Choroid plexus epithelial cell (primary cell): ENCODE results near the gene MAP3K20.
"Not testable (repeated sequence)": the region's sequence is repeated elsewhere in the genome, so short reads cannot be mapped to it uniquely, and the experiment has no call there.

Experiments
- DNase-seq: peaks from one replicate; pipeline ENCODE4 v3.0.0-alpha.2; 2010; ENCODE audit warnings: low read depth
- H3K4me3 ChIP-seq: 2 replicates; pipeline ENCODE4 v1.5.1; 2011; ENCODE audit warnings: low read depth, mild to moderate bottlenecking, control low read depth, low read length, moderate library complexity
- TF ChIP-seq, protein P1 (sequence below): conservative IDR thresholded peaks from 2 replicates; pipeline ENCODE4 v1.5.1; 2011; ENCODE audit warnings: low read depth, mild to moderate bottlenecking, control low read depth, inconsistent platforms, low read length, moderate library complexity

The MAP3K20 gene

GRCh38 chr2:173171321-173171720 is 95.7 kb downstream of the MAP3K20 start:
- TF ChIP-seq, protein P1, sequence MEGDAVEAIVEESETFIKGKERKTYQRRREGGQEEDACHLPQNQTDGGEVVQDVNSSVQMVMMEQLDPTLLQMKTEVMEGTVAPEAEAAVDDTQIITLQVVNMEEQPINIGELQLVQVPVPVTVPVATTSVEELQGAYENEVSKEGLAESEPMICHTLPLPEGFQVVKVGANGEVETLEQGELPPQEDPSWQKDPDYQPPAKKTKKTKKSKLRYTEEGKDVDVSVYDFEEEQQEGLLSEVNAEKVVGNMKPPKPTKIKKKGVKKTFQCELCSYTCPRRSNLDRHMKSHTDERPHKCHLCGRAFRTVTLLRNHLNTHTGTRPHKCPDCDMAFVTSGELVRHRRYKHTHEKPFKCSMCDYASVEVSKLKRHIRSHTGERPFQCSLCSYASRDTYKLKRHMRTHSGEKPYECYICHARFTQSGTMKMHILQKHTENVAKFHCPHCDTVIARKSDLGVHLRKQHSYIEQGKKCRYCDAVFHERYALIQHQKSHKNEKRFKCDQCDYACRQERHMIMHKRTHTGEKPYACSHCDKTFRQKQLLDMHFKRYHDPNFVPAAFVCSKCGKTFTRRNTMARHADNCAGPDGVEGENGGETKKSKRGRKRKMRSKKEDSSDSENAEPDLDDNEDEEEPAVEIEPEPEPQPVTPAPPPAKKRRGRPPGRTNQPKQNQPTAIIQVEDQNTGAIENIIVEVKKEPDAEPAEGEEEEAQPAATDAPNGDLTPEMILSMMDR = no peak
- no peak overlapping the region for H3K4me3 ChIP-seq
- no peak for DNase-seq

GRCh38 chr2:173171924-173172643 is 96.4 kb downstream of the MAP3K20 start:
- H3K4me3 ChIP-seq = no peak overlapping the region
- TF ChIP-seq, protein P1 = no peak
- peak; percentile 55 for DNase-seq

GRCh38 chr2:173174339-173174738 is 98.7 kb downstream of the MAP3K20 start:
- not testable (repeated sequence) for DNase-seq, H3K4me3 ChIP-seq

DNA sequence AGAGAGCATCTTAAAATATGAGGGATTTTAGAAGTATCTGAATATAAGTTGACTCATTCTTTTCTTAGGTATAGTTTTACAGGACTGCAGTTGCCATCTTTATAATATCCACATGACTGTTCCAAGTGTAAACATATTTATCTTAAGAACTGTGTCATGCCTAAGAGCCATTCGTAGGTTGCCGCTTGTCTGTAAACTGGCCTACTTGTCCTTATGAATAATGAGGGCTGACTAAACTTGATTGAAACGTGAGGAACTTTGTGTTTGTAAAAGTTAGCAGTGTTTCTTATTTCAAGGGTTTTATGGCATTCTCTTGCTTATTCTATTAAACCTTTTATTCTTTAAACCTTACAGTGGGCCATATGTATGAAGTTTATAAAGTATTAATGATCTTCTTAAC is 99.6 kb downstream of the MAP3K20 start:
- peak; percentile 58 for DNase-seq
- H3K4me3 ChIP-seq = no peak overlapping the region
- TF ChIP-seq, protein P1 = no peak

GRCh38 chr2:173181982-173182381 is 106.3 kb downstream of the MAP3K20 start:
- DNase-seq = no peak
- no peak overlapping the region for H3K4me3 ChIP-seq
- TF ChIP-seq, protein P1 = no peak

DNA sequence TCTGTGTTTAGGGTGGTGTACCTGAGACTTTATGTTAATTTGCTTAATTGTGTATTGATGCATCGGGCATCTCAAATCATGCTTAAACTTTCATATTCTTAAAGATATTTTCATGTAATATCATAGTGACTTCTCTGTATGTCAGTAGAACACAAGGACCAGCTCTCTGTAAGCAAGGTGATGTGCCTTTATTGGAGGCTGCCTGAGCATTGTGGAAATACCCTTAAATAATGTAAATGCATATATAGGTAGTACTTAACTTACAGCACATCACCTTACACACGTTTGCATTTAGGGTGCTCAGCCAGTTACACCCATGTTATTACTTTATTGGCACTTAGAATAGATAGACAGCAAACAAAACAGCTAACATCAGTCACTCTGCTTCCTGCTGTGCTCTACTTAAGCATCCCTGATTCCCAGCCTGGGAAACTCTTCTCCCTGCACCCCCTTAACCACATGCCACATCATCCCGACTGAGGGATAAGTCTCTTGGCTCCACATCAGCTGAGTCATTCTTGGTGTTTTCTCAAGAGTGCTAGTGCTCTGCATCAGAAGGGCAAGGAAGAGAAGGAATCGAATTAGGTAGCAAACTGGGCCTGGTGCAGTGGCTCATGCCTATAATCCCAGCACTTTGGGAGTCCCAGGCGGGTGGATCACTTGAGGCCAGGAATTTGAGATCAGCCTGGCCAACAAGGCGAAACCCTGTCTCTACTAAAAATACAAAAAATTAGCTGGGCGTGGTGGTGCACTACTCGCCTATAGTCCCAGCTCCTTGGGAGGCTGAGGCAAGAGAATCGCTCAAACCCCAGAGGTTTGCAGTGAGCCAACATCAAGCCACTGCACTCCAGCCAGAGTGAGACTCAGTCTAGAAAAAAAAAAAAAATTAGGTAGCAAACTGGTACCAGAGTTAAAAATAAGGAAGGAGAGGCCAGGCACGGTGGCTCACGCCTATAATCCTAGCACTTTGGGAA is 108.7 kb downstream of the MAP3K20 start:
- DNase-seq = peak; percentile 98
- TF ChIP-seq, protein P1 = no peak
- H3K4me3 ChIP-seq = no peak overlapping the region

DNA sequence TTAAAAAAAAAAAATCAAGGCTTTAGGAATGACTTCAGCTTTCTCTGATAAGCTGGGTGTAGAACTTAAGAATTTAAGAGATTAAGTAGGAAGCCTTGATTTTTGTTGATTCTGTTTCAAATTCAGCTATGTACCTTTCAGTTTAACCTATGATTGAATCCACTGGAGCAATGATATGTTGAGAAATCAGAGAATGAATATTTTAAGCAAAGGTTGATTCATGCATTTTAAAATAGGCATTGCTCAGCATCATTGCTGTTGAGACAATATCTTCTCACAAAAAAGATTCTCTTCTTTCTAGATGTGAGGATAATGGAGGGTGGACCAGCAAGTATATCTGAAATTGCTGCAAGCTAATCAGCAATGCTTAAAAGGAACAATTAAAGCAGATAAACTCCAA is 109.8 kb downstream of the MAP3K20 start:
- no peak overlapping the region for H3K4me3 ChIP-seq
- TF ChIP-seq, protein P1 = no peak
- DNase-seq = no peak
